ENCODE measurements around the gene PALD1. TPM values are rescaled to one million over a fixed set of nuclear protein-coding genes. Genes with fewer than 3 reads are reported as not detected.

PALD1 gene
- total RNA-seq, 3 donors from 2014 or later, result 1.9 to 7.5 (median 5.9) TPM

- Histone ChIP-seq H3K9me3 (no peaks in the 10 kb centered on the region), H3K4me3 (no peak overlapping the region), H3K4me1 (no peaks in the 10 kb centered on the region), H3K27ac (no peak overlapping the region), H3K36me3 (no peaks in the 10 kb centered on the region), H3K27me3 (no peaks in the 10 kb centered on the region)
- DNase-seq (ENCODE audit: low spot score in 2 of 2), result peak in 1 of 2 donors; percentile 11
- TF ChIP-seq POLR2A (IDR thresholded peaks at IDR 0.05), result no peak
- TF ChIP-seq CTCF (IDR thresholded peaks at IDR 0.05), result no peak
- TF ChIP-seq POLR2AphosphoS5 (IDR thresholded peaks at IDR 0.05), result no peak
- intact Hi-C loops (cut with DNase I; ENCODE audit: low total_unique reads), result no loop called here
Measured at GRCh38 chr10:70598857-70599295, 120.3 kb downstream of the PALD1 start.

- no peaks in the 10 kb centered on the region for H3K36me3 ChIP-seq
- intact Hi-C loops (cut with DNase I; ENCODE audit: low total_unique reads), result no loop called here
- peak in 1 of 2 donors; percentile 0 for DNase-seq (ENCODE audit: low spot score in 2 of 2)
- no peaks in the 10 kb centered on the region for H3K9me3 ChIP-seq
- TF ChIP-seq POLR2AphosphoS5 (IDR thresholded peaks at IDR 0.05), result no peak
- TF ChIP-seq CTCF (IDR thresholded peaks at IDR 0.05), result no peak
- TF ChIP-seq POLR2A (IDR thresholded peaks at IDR 0.05), result no peak
- no peaks in the 10 kb centered on the region for H3K4me1 ChIP-seq
- no peak overlapping the region for H3K27ac ChIP-seq
- H3K4me3 ChIP-seq, result no peak overlapping the region
- no peaks in the 10 kb centered on the region for H3K27me3 ChIP-seq
Measured at GRCh38 chr10:70599319-70599718, 120.8 kb downstream of the PALD1 start.

GRCh38 chr10:70599791-70600190 lies 121.2 kb downstream of the PALD1 start:
- Histone ChIP-seq H3K27ac (no peak overlapping the region), H3K9me3 (no peaks in the 10 kb centered on the region), H3K27me3 (no peaks in the 10 kb centered on the region), H3K4me1 (no peaks in the 10 kb centered on the region), H3K4me3 (no peak overlapping the region), H3K36me3 (no peaks in the 10 kb centered on the region)
- intact Hi-C loops (cut with DNase I; ENCODE audit: low total_unique reads), result no loop called here
- TF ChIP-seq POLR2A (IDR thresholded peaks at IDR 0.05) (no peak), POLR2AphosphoS5 (IDR thresholded peaks at IDR 0.05) (no peak), CTCF (IDR thresholded peaks at IDR 0.05) (no peak)
- DNase-seq (ENCODE audit: low spot score in 2 of 2), result no peak

GRCh38 chr10:70600512-70601395 lies 122.2 kb downstream of the PALD1 start:
- Histone ChIP-seq H3K36me3 (no peaks in the 10 kb centered on the region), H3K4me1 (no peaks in the 10 kb centered on the region), H3K27me3 (no peaks in the 10 kb centered on the region), H3K9me3 (no peaks in the 10 kb centered on the region), H3K4me3 (no peak overlapping the region), H3K27ac (no peak overlapping the region)
- DNase-seq (ENCODE audit: low spot score in 2 of 2), result peak in 1 of 2 donors; percentile 1
- intact Hi-C loops (cut with DNase I; ENCODE audit: low total_unique reads), result no loop called here
- no peak for TF ChIP-seq POLR2AphosphoS5 (IDR thresholded peaks at IDR 0.05)
- no peak for TF ChIP-seq CTCF (IDR thresholded peaks at IDR 0.05)
- TF ChIP-seq POLR2A (IDR thresholded peaks at IDR 0.05), result no peak

- DNase-seq (ENCODE audit: low spot score in 2 of 2), result no peak
- intact Hi-C loops (cut with DNase I; ENCODE audit: low total_unique reads), result no loop called here
- Histone ChIP-seq H3K4me1 (no peaks in the 10 kb centered on the region), H3K27me3 (no peaks in the 10 kb centered on the region), H3K4me3 (peak overlapping the region in 1 of 3 donors; percentile 21), H3K9me3 (no peaks in the 10 kb centered on the region), H3K36me3 (no peaks in the 10 kb centered on the region), H3K27ac (no peak overlapping the region)
- TF ChIP-seq CTCF (IDR thresholded peaks at IDR 0.05), result no peak
- no peak for TF ChIP-seq POLR2AphosphoS5 (IDR thresholded peaks at IDR 0.05)
- no peak for TF ChIP-seq POLR2A (IDR thresholded peaks at IDR 0.05)
Measured at GRCh38 chr10:70601746-70602145, 123.2 kb downstream of the PALD1 start.

Measured in breast epithelium (tissue), 4 donors.